ENCODE data around the gene LMO1.

GRCh38 chr11:8273287-8273686, 9.6 kb upstream of the LMO1 start:
- TF ChIP-seq CTCF (IDR thresholded peaks at IDR 0.05) (no peak), POLR2A (IDR thresholded peaks at IDR 0.05; ENCODE audit: low read depth) (no peak), POLR2AphosphoS5 (IDR thresholded peaks at IDR 0.05) (no peak), EP300 (IDR thresholded peaks at IDR 0.05) (no peak)

Measured in esophagus muscularis mucosa (tissue), 4 donors.